ENCODE results near the gene ACTRT2. TPM values are rescaled to one million over a fixed set of nuclear protein-coding genes. Genes with fewer than 3 reads are reported as not detected.

Gene ACTRT2
- total and polyA plus RNA-seq, 2 donors (not counting 1 experiment from before 2014, with no cell fraction given) = not detected

DNA sequence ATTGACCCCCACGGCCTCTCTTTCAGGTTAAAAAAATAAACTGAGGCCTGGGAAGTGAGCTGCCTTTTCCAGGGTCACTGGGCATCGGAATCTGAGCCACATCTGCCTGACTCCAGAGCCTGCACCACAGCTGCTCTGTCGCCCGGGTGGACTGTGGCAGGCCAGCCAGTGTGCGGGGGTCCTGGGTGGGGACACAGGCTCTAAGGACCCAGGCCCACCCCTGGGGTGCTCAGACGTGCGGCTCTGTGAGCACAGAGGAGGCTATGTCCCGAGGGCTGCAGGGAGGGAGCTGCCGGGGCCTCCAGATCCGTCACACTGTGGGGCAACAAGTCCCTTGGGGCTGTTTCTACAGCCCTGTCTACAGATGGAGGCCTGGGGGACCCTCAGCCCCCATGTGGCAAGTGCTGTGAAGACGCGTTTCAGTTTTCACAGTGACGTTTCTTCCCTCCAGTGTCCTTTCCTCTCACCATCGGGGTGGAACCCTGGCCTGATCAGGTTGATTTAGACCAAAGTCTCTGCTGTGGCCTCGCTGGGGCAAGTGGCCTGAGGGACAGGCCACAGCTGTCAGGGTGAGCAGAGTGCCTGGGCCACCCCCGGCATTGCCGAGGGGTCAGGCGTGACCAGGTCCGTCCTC is 39.2 kb upstream of the ACTRT2 start:
- Histone ChIP-seq H3K4me3 (ENCODE audit: control extremely low read depth in 1 of 5, extremely low read depth in 1 of 5, insufficient read depth in 1 of 5, low read depth in 2 of 5, low read length in 4 of 5) (no peak overlapping the region), H3K27ac (ENCODE audit: low read length in 2 of 2) (no peak overlapping the region), H2AFZ (ENCODE audit: insufficient read depth, low read depth, low read length, poor library complexity, severe bottlenecking) (no peak overlapping the region), H4K20me1 (ENCODE audit: control insufficient read depth, insufficient read depth, low read length, poor library complexity, severe bottlenecking) (no peaks in the 10 kb centered on the region), H3K4me2 (replicated peaks; ENCODE audit: low read depth, low read length, poor library complexity, severe bottlenecking) (no peak overlapping the region), H3K4me1 (ENCODE audit: control insufficient read depth in 2 of 2, insufficient read depth in 2 of 2, low read length in 2 of 2) (no peaks in the 10 kb centered on the region), H3K27me3 (replicated peaks in 1 of 4; ENCODE audit: control extremely low read depth in 1 of 4, control insufficient read depth in 3 of 4, insufficient read depth in 4 of 4, low read length in 3 of 4) (no peaks in the 10 kb centered on the region), H3K79me2 (ENCODE audit: control insufficient read depth, insufficient read depth, low read length) (no peaks in the 10 kb centered on the region), H3K9ac (ENCODE audit: low read length) (no peak overlapping the region), H3K36me3 (replicated peaks in 1 of 2; ENCODE audit: control extremely low read depth in 1 of 2, control insufficient read depth in 1 of 2, extremely low read depth in 1 of 2, insufficient read depth in 2 of 2, low read length in 1 of 2) (no peaks in the 10 kb centered on the region), H3K9me3 (ENCODE audit: control extremely low read depth in 1 of 3, control insufficient read depth in 2 of 3, insufficient read depth in 1 of 3, low read length in 2 of 3) (no peaks in the 10 kb centered on the region)
- WGBS (ENCODE audit: insufficient coverage) = 84% methylated on average over 19 of the region's 19 CpGs
- peaks cover 3% of the 10 kb centered on the region for H3K9me3 Mint-ChIP-seq (ENCODE audit: insufficient read depth)
- intact Hi-C loops (cut with micrococcal nuclease) = no loop called here
- H3K27me3 Mint-ChIP-seq = no peaks in the 10 kb centered on the region
- no peak for TF ChIP-seq EZH2 (IDR thresholded peaks at IDR 0.05; ENCODE audit: borderline replicate concordance, insufficient read depth, low read depth, low read length, poor library complexity, severe bottlenecking)
- CTCF ChIA-PET = no interaction called here
- POLR2A ChIA-PET = no interaction called here
- no peaks in the 10 kb centered on the region for H3K4me1 Mint-ChIP-seq
- H3K27ac Mint-ChIP-seq = no peak overlapping the region
- DNase-seq (no peak), ATAC-seq (ENCODE audit: low read depth) (no peak)
- H3K4me3 Mint-ChIP-seq = no peak overlapping the region

GRCh38 chr1:2982615-2983318 is 38.5 kb upstream of the ACTRT2 start:
- TF ChIP-seq, protein P1, sequence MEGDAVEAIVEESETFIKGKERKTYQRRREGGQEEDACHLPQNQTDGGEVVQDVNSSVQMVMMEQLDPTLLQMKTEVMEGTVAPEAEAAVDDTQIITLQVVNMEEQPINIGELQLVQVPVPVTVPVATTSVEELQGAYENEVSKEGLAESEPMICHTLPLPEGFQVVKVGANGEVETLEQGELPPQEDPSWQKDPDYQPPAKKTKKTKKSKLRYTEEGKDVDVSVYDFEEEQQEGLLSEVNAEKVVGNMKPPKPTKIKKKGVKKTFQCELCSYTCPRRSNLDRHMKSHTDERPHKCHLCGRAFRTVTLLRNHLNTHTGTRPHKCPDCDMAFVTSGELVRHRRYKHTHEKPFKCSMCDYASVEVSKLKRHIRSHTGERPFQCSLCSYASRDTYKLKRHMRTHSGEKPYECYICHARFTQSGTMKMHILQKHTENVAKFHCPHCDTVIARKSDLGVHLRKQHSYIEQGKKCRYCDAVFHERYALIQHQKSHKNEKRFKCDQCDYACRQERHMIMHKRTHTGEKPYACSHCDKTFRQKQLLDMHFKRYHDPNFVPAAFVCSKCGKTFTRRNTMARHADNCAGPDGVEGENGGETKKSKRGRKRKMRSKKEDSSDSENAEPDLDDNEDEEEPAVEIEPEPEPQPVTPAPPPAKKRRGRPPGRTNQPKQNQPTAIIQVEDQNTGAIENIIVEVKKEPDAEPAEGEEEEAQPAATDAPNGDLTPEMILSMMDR (IDR thresholded peaks at IDR 0.05) = no peak
- no peak for TF ChIP-seq EZH2 (IDR thresholded peaks at IDR 0.05; ENCODE audit: borderline replicate concordance, insufficient read depth, low read depth, low read length, poor library complexity, severe bottlenecking)
- intact Hi-C loops (cut with micrococcal nuclease) = no loop called here
- Histone ChIP-seq H3K9ac (ENCODE audit: low read length) (no peak overlapping the region), H2AFZ (ENCODE audit: insufficient read depth, low read depth, low read length, poor library complexity, severe bottlenecking) (no peak overlapping the region), H4K20me1 (ENCODE audit: control insufficient read depth, insufficient read depth, low read length, poor library complexity, severe bottlenecking) (no peaks in the 10 kb centered on the region), H3K79me2 (ENCODE audit: control insufficient read depth, insufficient read depth, low read length) (no peaks in the 10 kb centered on the region), H3K4me1 (ENCODE audit: control insufficient read depth in 2 of 2, insufficient read depth in 2 of 2, low read length in 2 of 2) (no peaks in the 10 kb centered on the region), H3K4me2 (replicated peaks; ENCODE audit: low read depth, low read length, poor library complexity, severe bottlenecking) (no peak overlapping the region), H3K27me3 (replicated peaks in 1 of 4; ENCODE audit: control extremely low read depth in 1 of 4, control insufficient read depth in 3 of 4, insufficient read depth in 4 of 4, low read length in 3 of 4) (no peaks in the 10 kb centered on the region), H3K27ac (ENCODE audit: low read length in 2 of 2) (no peak overlapping the region), H3K9me3 (ENCODE audit: control extremely low read depth in 1 of 3, control insufficient read depth in 2 of 3, insufficient read depth in 1 of 3, low read length in 2 of 3) (no peaks in the 10 kb centered on the region), H3K36me3 (replicated peaks in 1 of 2; ENCODE audit: control extremely low read depth in 1 of 2, control insufficient read depth in 1 of 2, extremely low read depth in 1 of 2, insufficient read depth in 2 of 2, low read length in 1 of 2) (no peaks in the 10 kb centered on the region), H3K4me3 (ENCODE audit: control extremely low read depth in 1 of 5, extremely low read depth in 1 of 5, insufficient read depth in 1 of 5, low read depth in 2 of 5, low read length in 4 of 5) (no peak overlapping the region)
- CTCF ChIA-PET = no interaction called here
- Mint-ChIP-seq H3K4me3 (no peak overlapping the region), H3K4me1 (no peaks in the 10 kb centered on the region), H3K9me3 (ENCODE audit: insufficient read depth) (peaks cover 3% of the 10 kb centered on the region), H3K27me3 (no peaks in the 10 kb centered on the region), H3K27ac (no peak overlapping the region)
- DNase-seq (no peak), ATAC-seq (ENCODE audit: low read depth) (no peak)
- WGBS (ENCODE audit: insufficient coverage) = 92% methylated on average over 28 of the region's 30 CpGs
- POLR2A ChIA-PET = no interaction called here
